ENCODE measurements around the gene TET3. TPM values are rescaled to one million over a fixed set of nuclear protein-coding genes. Genes with fewer than 3 reads are reported as not detected.

The TET3 gene
- total RNA-seq, 1 donor from 2014 or later = 22.7 TPM

- H3K27me3 ChIP-seq = no peaks in the 10 kb centered on the region
- H3K27ac ChIP-seq = no peak overlapping the region
- no peaks in the 10 kb centered on the region for H3K4me1 ChIP-seq
- no peak for TF ChIP-seq CTCF (IDR thresholded peaks at IDR 0.05)
- intact Hi-C loops (cut with DNase I) = no loop called here
- H3K9me3 ChIP-seq = no peaks in the 10 kb centered on the region
- peaks cover 0 to 11% of the 10 kb centered on the region in 2 donors for H3K36me3 ChIP-seq
- no peak for DNase-seq (ENCODE audit: low spot score in 2 of 2)
- H3K4me3 ChIP-seq = no peak overlapping the region
These were observed 19.7 kb upstream of the TET3 start for GRCh38 chr2:73965053-73965452.

GRCh38 chr2:73968357-73968937 is 16.3 kb upstream of the TET3 start:
- Histone ChIP-seq H3K36me3 (no peaks in the 10 kb centered on the region), H3K4me1 (peaks cover 8 to 15% of the 10 kb centered on the region in 2 donors), H3K9me3 (no peaks in the 10 kb centered on the region), H3K27me3 (no peaks in the 10 kb centered on the region), H3K4me3 (no peak overlapping the region), H3K27ac (no peak overlapping the region)
- DNase-seq (ENCODE audit: low spot score in 2 of 2) = no peak
- intact Hi-C loops (cut with DNase I) = no loop called here
- no peak for TF ChIP-seq CTCF (IDR thresholded peaks at IDR 0.05)

DNA sequence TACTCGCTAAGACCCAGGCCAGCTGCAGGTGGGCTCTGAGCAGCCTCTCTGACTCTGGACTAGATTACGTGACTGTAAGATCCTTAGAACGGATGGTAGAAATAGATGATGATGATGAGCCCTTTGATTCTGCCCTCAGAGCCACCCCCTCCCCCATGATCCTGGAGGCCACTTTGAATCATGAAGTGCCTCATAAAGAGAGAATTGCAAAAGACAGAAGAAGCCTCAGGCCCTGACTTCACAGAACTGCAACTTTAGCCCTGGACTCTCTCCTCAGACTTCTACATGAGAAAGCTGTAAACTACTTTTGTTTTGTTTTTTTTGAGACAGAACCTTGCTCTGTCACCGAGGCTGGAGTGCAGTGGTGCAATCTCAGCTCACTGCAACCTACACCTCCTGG is 15.4 kb upstream of the TET3 start:
- Histone ChIP-seq H3K4me1 (peaks cover 8 to 15% of the 10 kb centered on the region in 2 donors), H3K27ac (no peak overlapping the region), H3K9me3 (no peaks in the 10 kb centered on the region), H3K4me3 (no peak overlapping the region), H3K36me3 (no peaks in the 10 kb centered on the region), H3K27me3 (no peaks in the 10 kb centered on the region)
- intact Hi-C loops (cut with DNase I) = no loop called here
- no peak for DNase-seq (ENCODE audit: low spot score in 2 of 2)
- no peak for TF ChIP-seq CTCF (IDR thresholded peaks at IDR 0.05)

DNA sequence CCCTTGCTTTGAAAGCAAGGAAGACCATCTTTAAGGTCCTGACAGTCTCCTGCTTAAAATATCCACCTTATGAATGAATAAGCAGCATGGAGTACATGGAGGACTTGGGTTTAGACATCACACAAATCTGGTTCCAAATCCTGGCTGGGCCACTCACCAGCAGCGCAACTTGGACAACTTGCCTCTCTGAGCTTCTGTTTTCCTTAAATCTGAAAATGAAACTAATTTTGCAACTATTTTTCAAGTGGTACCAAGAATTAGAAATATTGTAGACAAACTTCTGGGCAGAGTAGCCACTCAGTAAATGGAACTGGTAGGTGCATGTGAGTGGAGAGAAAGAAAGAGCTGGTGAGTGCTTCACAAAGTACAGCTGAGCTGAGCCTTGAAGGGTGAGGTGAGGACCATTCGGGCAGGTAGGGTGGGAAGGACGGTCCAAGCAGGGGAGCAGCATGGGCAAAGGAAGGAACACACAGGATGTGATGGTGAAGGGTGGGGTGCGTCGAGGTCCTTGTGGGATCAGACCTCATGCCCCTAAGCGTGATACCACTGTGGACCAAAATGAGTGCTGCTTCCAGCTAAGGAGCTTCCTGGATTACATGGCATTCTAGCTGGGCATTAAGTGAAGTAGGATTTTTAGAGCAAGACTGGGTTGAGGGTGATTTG is 14.4 kb upstream of the TET3 start:
- no peaks in the 10 kb centered on the region for H3K9me3 ChIP-seq
- no peak for DNase-seq (ENCODE audit: low spot score in 2 of 2)
- H3K27ac ChIP-seq = peak overlapping the region; percentile 52 to 58

DNA sequence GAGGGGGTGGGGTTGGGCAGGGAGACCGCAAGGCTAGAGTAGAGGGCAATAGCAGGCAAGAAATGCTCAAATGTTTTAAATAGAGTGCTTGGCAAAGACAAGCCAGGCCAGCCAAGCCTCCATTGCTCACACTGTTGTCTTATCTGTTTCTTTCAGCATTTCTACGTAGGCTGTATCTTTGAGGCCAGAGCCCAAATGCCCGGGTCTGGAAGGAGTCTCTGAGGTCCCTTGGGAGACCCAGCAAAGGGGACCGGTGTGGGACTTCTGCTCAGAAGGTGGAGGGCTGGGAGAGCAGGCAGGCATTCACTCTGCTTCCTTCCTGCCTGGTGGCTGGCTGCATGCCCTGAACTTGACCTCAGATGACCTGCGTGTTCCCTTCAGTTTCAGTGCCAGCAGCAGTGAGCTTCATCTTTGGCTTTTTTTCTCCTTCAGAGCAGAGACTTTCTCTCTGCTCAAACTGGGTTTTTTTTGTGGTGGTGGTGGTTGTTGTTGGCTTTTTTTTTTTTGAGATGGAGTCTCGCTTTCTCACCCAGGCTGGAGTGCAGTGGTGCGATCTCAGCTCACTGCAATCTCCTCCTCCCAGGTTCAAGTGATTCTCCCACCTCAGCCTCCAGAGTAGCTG is 13.7 kb upstream of the TET3 start:
- Histone ChIP-seq H3K36me3 (no peaks in the 10 kb centered on the region), H3K9me3 (no peaks in the 10 kb centered on the region), H3K4me1 (peaks cover 8 to 15% of the 10 kb centered on the region in 2 donors), H3K27ac (peak overlapping the region; percentile 52 to 58), H3K4me3 (peak overlapping the region in 1 of 2 donors; percentile 6), H3K27me3 (no peaks in the 10 kb centered on the region)
- intact Hi-C loops (cut with DNase I) = no loop called here
- TF ChIP-seq CTCF (IDR thresholded peaks at IDR 0.05) = no peak
- peak; percentile 25 to 84 for DNase-seq (ENCODE audit: low spot score in 2 of 2)

More for the DNA sequence above, 14.4 kb upstream of the TET3 start:
- Histone ChIP-seq H3K27me3 (no peaks in the 10 kb centered on the region), H3K4me3 (no peak overlapping the region), H3K4me1 (peaks cover 8 to 15% of the 10 kb centered on the region in 2 donors), H3K36me3 (no peaks in the 10 kb centered on the region)
- no peak for TF ChIP-seq CTCF (IDR thresholded peaks at IDR 0.05)
- intact Hi-C loops (cut with DNase I) = no loop called here

All from ascending aorta (tissue), 2 donors.